Endothelial cell of umbilical vein (primary cell): ENCODE results near the gene ATXN1L. TPM values are rescaled to one million over a fixed set of nuclear protein-coding genes. Genes with fewer than 3 reads are reported as not detected.

Experiments used
- BruUV-seq: library from RNA; stranded (reverse); fragments of 400-500 nt; replicated peaks from 2 replicates; lab custom pipeline; 2021; lab: Mats Ljungman, UMichigan
- CTCF ChIA-PET: fragments of 300-600, 350-600 bp; sonication (Branson Sonifier 250); formaldehyde crosslinking; loops from one replicate; lab custom pipeline; 2021; ENCODE audit warnings: antibody characterized with exemption, inconsistent platforms; lab: Charles Lee
- POLR2A ChIA-PET: fragments of 300-600, 350-600 bp; sonication (Branson Sonifier 250); formaldehyde crosslinking; loops from one replicate; lab custom pipeline; 2021; ENCODE audit warnings: antibody characterized with exemption, inconsistent platforms; lab: Charles Lee
- DNase-seq: peaks from one replicate; pipeline ENCODE4 v3.0.0-alpha.2; 2011; ENCODE audit warnings: low read depth, low spot score
- FAIRE-seq: peaks from 2 replicates; lab custom pipeline; 2011; peaks lifted over from hg19 to GRCh38; lab: Jason Lieb, UNC
- H2AFZ ChIP-seq: 2 replicates; pipeline ENCODE4 v1.6.0; 2012; ENCODE audit warnings: low read depth, low read length, control low read depth, inconsistent platforms
- H3K27ac ChIP-seq: 2 replicates; pipeline ENCODE4 v1.5.1; 2011; ENCODE audit warnings: low read depth, mild to moderate bottlenecking, control low read depth, low read length, moderate library complexity; ENCODE audit not compliant: insufficient read depth
- H3K27me3 ChIP-seq, 2 experiments: 2 replicates each; pipeline versions ENCODE4 v1.6.0 to v1.6.1; 2011; ENCODE audit warnings: low read length in 2 of 2, mixed read lengths in 1 of 2; ENCODE audit not compliant: control insufficient read depth in 2 of 2, insufficient read depth in 2 of 2
- H3K36me3 ChIP-seq, 2 experiments: 2 replicates in 1 of 2; 3 replicates in 1 of 2; pipeline ENCODE4 v1.5.1; 2011; ENCODE audit warnings: low read length in 2 of 2, mild to moderate bottlenecking in 1 of 2, moderate library complexity in 1 of 2; ENCODE audit not compliant: control insufficient read depth in 2 of 2, insufficient read depth in 2 of 2; ENCODE audit errors: extremely low read depth in 1 of 2
- H3K4me1 ChIP-seq: 3 replicates; pipeline ENCODE4 v1.5.1; 2011; ENCODE audit warnings: mild to moderate bottlenecking, low read length; ENCODE audit not compliant: control insufficient read depth, insufficient read depth; ENCODE audit errors: extremely low read depth
- H3K4me2 ChIP-seq: 2 replicates; pipeline ENCODE4 v1.6.1; 2011; ENCODE audit warnings: low read length, control low read depth, mixed read lengths; ENCODE audit not compliant: insufficient read depth
- H3K4me3 ChIP-seq, 3 experiments: fragments of 200-600 bp in 1 of 3; sonication (generic), shearing (Covaris generic) in 1 of 3; replicated peaks in 1 of 3; 2 replicates each; pipeline ENCODE4 v1.5.1; 2011 to 2016; ENCODE audit warnings: control low read depth in 3 of 3, low read length in 3 of 3, mild to moderate bottlenecking in 2 of 3, inconsistent platforms in 1 of 3, low read depth in 1 of 3, moderate library complexity in 1 of 3; ENCODE audit not compliant: insufficient read depth in 1 of 3
- H3K79me2 ChIP-seq: 2 replicates; pipeline ENCODE4 v1.6.0; 2012; ENCODE audit warnings: low read length, inconsistent platforms; ENCODE audit not compliant: control insufficient read depth, insufficient read depth
- H3K9ac ChIP-seq: replicated peaks from 2 replicates; pipeline ENCODE3; 2011; ENCODE audit warnings: low read length, control low read depth; ENCODE audit not compliant: insufficient read depth; ENCODE audit errors: extremely low read depth
- H3K9me1 ChIP-seq: replicated peaks from 3 replicates; pipeline ENCODE4 v1.6.0; 2011; ENCODE audit warnings: mild to moderate bottlenecking, low read length; ENCODE audit not compliant: control insufficient read depth, insufficient read depth; ENCODE audit errors: extremely low read depth
- H3K9me3 ChIP-seq: replicated peaks from 2 replicates; pipeline ENCODE4 v1.5.1; 2012; ENCODE audit warnings: low read length, inconsistent platforms; ENCODE audit not compliant: control insufficient read depth, insufficient read depth
- H4K20me1 ChIP-seq: replicated peaks from 2 replicates; pipeline ENCODE3; 2011; ENCODE audit warnings: mild to moderate bottlenecking, low read length; ENCODE audit not compliant: control insufficient read depth, insufficient read depth; ENCODE audit errors: extremely low read depth
- CTCF ChIP-seq, 2 donors: IDR thresholded peaks; 1 replicate in 1 of 2; 2 replicates in 1 of 2; pipeline ENCODE4 v1.5.1; 2011; ENCODE audit warnings: low read length in 2 of 2, mild to moderate bottlenecking in 2 of 2, moderate library complexity in 2 of 2, control low read depth in 1 of 2, inconsistent platforms in 1 of 2, low read depth in 1 of 2; ENCODE audit not compliant: insufficient read depth in 1 of 2; ENCODE audit errors: extremely low read depth in 1 of 2
- EZH2 ChIP-seq: IDR thresholded peaks from 2 replicates; pipeline ENCODE4 v1.6.1; 2012; ENCODE audit warnings: borderline replicate concordance, low read depth, mild to moderate bottlenecking, moderate library complexity, low read length, inconsistent platforms; ENCODE audit not compliant: severe bottlenecking
- FOS ChIP-seq: IDR thresholded peaks from 2 replicates; pipeline ENCODE4 v1.6.1; 2011; ENCODE audit warnings: mild to moderate bottlenecking, low read length, moderate library complexity, borderline replicate concordance; ENCODE audit not compliant: insufficient read depth
- GATA2 ChIP-seq: IDR thresholded peaks from 2 replicates; pipeline ENCODE4 v1.7.0; 2011; ENCODE audit warnings: low read depth, mild to moderate bottlenecking, moderate library complexity, mixed read lengths, low read length; ENCODE audit not compliant: insufficient read length, insufficient read depth
- JUN ChIP-seq: IDR thresholded peaks from 2 replicates; pipeline ENCODE4 v1.6.1; 2011; ENCODE audit warnings: borderline replicate concordance, low read depth; ENCODE audit not compliant: insufficient read length, insufficient read depth
- MAX ChIP-seq: IDR thresholded peaks from 2 replicates; pipeline ENCODE4 v1.6.1; 2011; ENCODE audit not compliant: insufficient read depth, insufficient read length
- MYC ChIP-seq: IDR thresholded peaks from one replicate; pipeline ENCODE4 v1.6.1; 2011; ENCODE audit warnings: mild to moderate bottlenecking, low read depth, low read length
- POLR2A ChIP-seq: IDR thresholded peaks from 2 replicates; pipeline ENCODE4 v1.6.1; 2012; ENCODE audit warnings: low read depth, mild to moderate bottlenecking, control low read depth, low read length
- POLR2AphosphoS5 ChIP-seq: IDR thresholded peaks from 2 replicates; pipeline ENCODE4 v1.6.1; 2012; ENCODE audit warnings: low read depth, mild to moderate bottlenecking, control low read depth, low read length, moderate library complexity; ENCODE audit not compliant: insufficient read depth
- dilution Hi-C: fragments of 300-500 bp; cut with MboI; formaldehyde crosslinking; loops from one replicate; pipeline ENCODE4 v1.15.0; 2019; ENCODE audit warnings: low sequenced_read_pairs; ENCODE audit not compliant: extremely low pct_ligation_motif_present
- intact Hi-C: fragments of 100-400 bp; cut with micrococcal nuclease; formaldehyde crosslinking; loops from one replicate; pipeline ENCODE4 v1.10.0; 2022
- polyA plus RNA-seq, 4 experiments: library from polyadenylated mRNA; depleted of rRNA in 3 of 4; stranded (reverse) in 3 of 4; unstranded in 1 of 4; fragments of >200 nt; gene quantifications; 2 replicates each; pipeline versions ENCODE4 v1.2.1 to v1.2.3, GENCODE V29; 2011 to 2012; ENCODE audit warnings: missing spikeins in 1 of 4
- total RNA-seq: library from RNA; stranded (reverse); gene quantifications from 2 replicates; pipeline ENCODE4 v1.2.3, GENCODE V29; 2021

ATXN1L gene
- total and polyA plus RNA-seq, 2 donors (not counting 3 experiments of a cell fraction or from before 2014, with no cell fraction given), result 15.6 to 23.9 TPM

- ChIA-PET CTCF (interaction anchor here (0.6 to 6.4 kb wide), 44 partner anchors 8 to 213 kb away, joined by 3 to 212 read pairs (median 5); partner anchors contain the start of genes AP1G1 and IST1), POLR2A (interaction anchor here (0.6 to 0.9 kb wide), 2 partner anchors 53 to 78 kb away, joined by 3 read pairs; no protein-coding TSS in a partner anchor)
- Histone ChIP-seq H3K27ac (peak overlapping the region; percentile 62), H3K9me3 (no peaks in the 10 kb centered on the region), H3K9ac (peak overlapping the region; percentile 68), H3K9me1 (no peaks in the 10 kb centered on the region), H3K4me1 (peaks cover 24% of the 10 kb centered on the region), H3K36me3 (peaks cover 0 to 5% of the 10 kb centered on the region in 2 experiments), H2AFZ (peak overlapping the region; percentile 100), H3K4me3 (peak overlapping the region; percentile 45 to 97 (median 90)), H3K79me2 (no peaks in the 10 kb centered on the region), H3K27me3 (no peaks in the 10 kb centered on the region), H4K20me1 (no peaks in the 10 kb centered on the region), H3K4me2 (peak overlapping the region; percentile 99)
- no TSS peak for BruUV-seq
- intact Hi-C loops (loop anchor here (1.0 to 5.0 kb wide), 4 partner anchors 76 to 216 kb away; partner anchors contain the start of genes AP1G1 and PHLPP2), dilution Hi-C loops (no loop called here)
- FAIRE-seq (no peak), DNase-seq (peak; percentile 38)
- no peak for TF ChIP-seq MYC
- TF ChIP-seq MAX, result no peak
- no peak for TF ChIP-seq POLR2AphosphoS5
- no peak for TF ChIP-seq CTCF (IDR thresholded peaks at IDR 0.05; ENCODE audit: extremely low read depth in 1 of 2, insufficient read depth in 1 of 2, low read depth in 1 of 2, low read length in 2 of 2)
- TF ChIP-seq FOS, result no peak
- TF ChIP-seq GATA2, result no peak
- TF ChIP-seq EZH2, result no peak
- TF ChIP-seq POLR2A, result no peak
- no peak for TF ChIP-seq JUN
Observed at GRCh38 chr16:71883168-71883848, 37.5 kb downstream of the ATXN1L start.
